NCI-H748 treated with DMSO at 0.1 percent for 48 hours (cell line): Measurements from ENCODE around the gene SH3GL1.

Experiments
- DNase-seq: peaks from one replicate; lab custom pipeline; 2025; lab: John Stamatoyannopoulos, UW

The SH3GL1 gene

GRCh38 chr19:4396949-4397783 is 3.2 kb downstream of the SH3GL1 start:
- no peak for DNase-seq

- no peak for DNase-seq
Measured at GRCh38 chr19:4393947-4394590, 6.3 kb downstream of the SH3GL1 start.

- DNase-seq, result no peak
Measured at GRCh38 chr19:4391701-4392483, 8.5 kb downstream of the SH3GL1 start.

GRCh38 chr19:4391306-4391693 is 9.0 kb downstream of the SH3GL1 start:
- no peak for DNase-seq

- no peak for DNase-seq
Measured at GRCh38 chr19:4390567-4391305, 9.6 kb downstream of the SH3GL1 start.

GRCh38 chr19:4390017-4390566 is 10.3 kb downstream of the SH3GL1 start:
- no peak for DNase-seq

- DNase-seq, result no peak
Measured at GRCh38 chr19:4389511-4390016, 10.8 kb downstream of the SH3GL1 start.

- DNase-seq, result no peak
Measured at GRCh38 chr19:4389064-4389375, 11.3 kb downstream of the SH3GL1 start.

GRCh38 chr19:4388337-4389063 is 11.8 kb downstream of the SH3GL1 start:
- no peak for DNase-seq

- no peak for DNase-seq
Measured at GRCh38 chr19:4386041-4386782, 14.1 kb downstream of the SH3GL1 start.

- DNase-seq, result no peak
Measured at GRCh38 chr19:4385291-4386040, 14.9 kb downstream of the SH3GL1 start.

GRCh38 chr19:4380254-4380727 is 20.1 kb downstream of the SH3GL1 start:
- DNase-seq, result no peak

GRCh38 chr19:4379383-4380253 is 20.7 kb downstream of the SH3GL1 start:
- DNase-seq, result no peak

GRCh38 chr19:4378886-4379285 is 21.5 kb downstream of the SH3GL1 start:
- DNase-seq, result no peak

GRCh38 chr19:4376991-4377781 is 23.2 kb downstream of the SH3GL1 start:
- no peak for DNase-seq

GRCh38 chr19:4376671-4376990 is 23.7 kb downstream of the SH3GL1 start:
- no peak for DNase-seq

- no peak for DNase-seq
Measured at GRCh38 chr19:4376028-4376670, 24.2 kb downstream of the SH3GL1 start.
